ENCODE data around the gene LRP8. TPM values are rescaled to one million over a fixed set of nuclear protein-coding genes. Genes with fewer than 3 reads are reported as not detected.

The LRP8 gene
- total and polyA plus RNA-seq, 2 of the 4 experiments (the other 2 are of a cell fraction): 12.0 to 12.1 TPM

GRCh38 chr1:53264048-53264447, 63.8 kb downstream of the LRP8 start:
- Histone ChIP-seq H3K27me3 (ENCODE audit: control insufficient read depth, insufficient read depth, low read length) (no peaks in the 10 kb centered on the region), H3K79me1 (ENCODE audit: low read depth in 1 of 2, low read length in 2 of 2) (no peaks in the 10 kb centered on the region), H3K36me3 (ENCODE audit: control insufficient read depth, insufficient read depth, low read length) (peaks cover 13% of the 10 kb centered on the region), H2AK5ac (ENCODE audit: low read depth, low read length) (no peak overlapping the region), H2BK20ac (ENCODE audit: low read depth, low read length) (no peak overlapping the region), H2BK5ac (ENCODE audit: low read depth, low read length, poor library complexity, severe bottlenecking) (no peak overlapping the region), H3K23ac (ENCODE audit: low read depth, low read length) (no peak overlapping the region), H3K9me1 (ENCODE audit: insufficient read depth, low read length) (peaks cover 21% of the 10 kb centered on the region; the same call in 1 of the 2 replicates), H3K4me2 (ENCODE audit: low read depth, low read length) (no peak overlapping the region), H3K14ac (replicated peaks; ENCODE audit: low read depth, low read length) (no peak overlapping the region), H3K9me3 (ENCODE audit: control insufficient read depth, insufficient read depth, low read length) (no peaks in the 10 kb centered on the region), H3K4me1 (ENCODE audit: control insufficient read depth, insufficient read depth, low read length) (no peaks in the 10 kb centered on the region), H2AK9ac (replicated peaks; ENCODE audit: low read depth, low read length, poor library complexity) (no peak overlapping the region), H3K27ac (ENCODE audit: insufficient read depth, low read length) (no peak overlapping the region), H4K20me1 (ENCODE audit: insufficient read depth, low read length) (no peaks in the 10 kb centered on the region), H3K4me3 (ENCODE audit: insufficient read depth, low read depth, low read length) (no peak overlapping the region), H3K18ac (ENCODE audit: low read depth, low read length) (no peak overlapping the region), H4K8ac (ENCODE audit: low read depth in 2 of 2, low read length in 2 of 2) (no peak overlapping the region), H2BK120ac (ENCODE audit: low read depth, low read length) (no peak overlapping the region), H2BK15ac (ENCODE audit: low read depth, low read length) (no peak overlapping the region), H3K9ac (ENCODE audit: low read depth, low read length) (no peak overlapping the region), H3K4ac (ENCODE audit: low read depth, low read length) (no peak overlapping the region), H2AFZ (replicated peaks; ENCODE audit: low read length, poor library complexity) (no peak overlapping the region), H3K56ac (ENCODE audit: extremely low read depth, insufficient read depth, low read length) (no peak overlapping the region), H4K5ac (ENCODE audit: low read depth, low read length) (no peak overlapping the region), H4K91ac (ENCODE audit: insufficient read depth, low read depth, low read length) (no peak overlapping the region)
- in situ Hi-C loops (cut with MboI; ENCODE audit: low sequenced_read_pairs) (no loop called here), dilution Hi-C loops (cut with HindIII; ENCODE audit: low sequenced_read_pairs, unreplicated experiment) (no loop called here), intact Hi-C loops (cut with micrococcal nuclease) (no loop called here)
- WGBS, 2 experiments (ENCODE audit: extremely low coverage in 2 of 2, insufficient read length in 1 of 2): 98% methylated on average over 8 of the region's 11 CpGs; no CpG with 5 or more reads in 1 of the 2 experiments
- DNase-seq (no peak), ATAC-seq (ENCODE audit: low read depth) (no peak)
- BruUV-seq (replicated peaks): no TSS peak
- ChIA-PET CTCF (no interaction called here), POLR2A (ENCODE audit: unreplicated experiment) (no interaction called here)
- TF ChIP-seq MXI1 (IDR thresholded peaks at IDR 0.05; ENCODE audit: borderline replicate concordance, low read depth, low read length) (no peak), POLR2A (IDR thresholded peaks at IDR 0.05; ENCODE audit: low read depth, low read length) (no peak), SMC3 (IDR thresholded peaks at IDR 0.05; ENCODE audit: low read depth, low read length) (no peak), RCOR1 (IDR thresholded peaks at IDR 0.05; ENCODE audit: insufficient replicate concordance, low read length) (no peak), CTCF (conservative IDR thresholded peaks at IDR 0.05; ENCODE audit: low read depth, low read length) (no peak), CEBPB (IDR thresholded peaks at IDR 0.05; ENCODE audit: low read depth, low read length) (no peak), MAZ (IDR thresholded peaks at IDR 0.05; ENCODE audit: borderline replicate concordance, low read depth, low read length) (no peak), MAFK (IDR thresholded peaks at IDR 0.05; ENCODE audit: low read depth, low read length) (no peak), CHD1 (IDR thresholded peaks at IDR 0.05; ENCODE audit: low read depth, low read length) (no peak), USF2 (IDR thresholded peaks at IDR 0.05; ENCODE audit: low read depth, low read length) (no peak), BHLHE40 (IDR thresholded peaks at IDR 0.05; ENCODE audit: low read depth, low read length) (no peak), FOS (IDR thresholded peaks at IDR 0.05; ENCODE audit: low read depth, low read length) (no peak)
- TF ChIP-seq, protein P1, sequence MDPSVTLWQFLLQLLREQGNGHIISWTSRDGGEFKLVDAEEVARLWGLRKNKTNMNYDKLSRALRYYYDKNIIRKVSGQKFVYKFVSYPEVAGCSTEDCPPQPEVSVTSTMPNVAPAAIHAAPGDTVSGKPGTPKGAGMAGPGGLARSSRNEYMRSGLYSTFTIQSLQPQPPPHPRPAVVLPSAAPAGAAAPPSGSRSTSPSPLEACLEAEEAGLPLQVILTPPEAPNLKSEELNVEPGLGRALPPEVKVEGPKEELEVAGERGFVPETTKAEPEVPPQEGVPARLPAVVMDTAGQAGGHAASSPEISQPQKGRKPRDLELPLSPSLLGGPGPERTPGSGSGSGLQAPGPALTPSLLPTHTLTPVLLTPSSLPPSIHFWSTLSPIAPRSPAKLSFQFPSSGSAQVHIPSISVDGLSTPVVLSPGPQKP (IDR thresholded peaks at IDR 0.05; ENCODE audit: borderline replicate concordance, low read depth, low read length): no peak

All from IMR-90 (cell line).